Testis (tissue), 3 donors: ENCODE data around the gene SCPEP1. TPM values are rescaled to one million over a fixed set of nuclear protein-coding genes. Genes with fewer than 3 reads are reported as not detected.

ENCODE experiments used
- DNase-seq: peaks from one replicate; pipeline ENCODE4 v3.0.0-alpha.2; 2019
- H3K27ac ChIP-seq, 2 donors: fragments of 200-600 bp; sonication (generic); one replicate each; pipeline ENCODE4 v1.5.1; 2019
- H3K27me3 ChIP-seq: fragments of 200-600 bp; sonication (generic); one replicate; pipeline ENCODE4 v1.5.1; 2019
- H3K36me3 ChIP-seq: fragments of 200-600 bp; sonication (generic); one replicate; pipeline ENCODE4 v1.5.1; 2017; ENCODE audit warnings: low read depth; ENCODE audit errors: missing control alignments
- H3K4me1 ChIP-seq: fragments of 200-600 bp; sonication (generic); one replicate; pipeline ENCODE4 v1.5.1; 2019
- H3K4me3 ChIP-seq, 2 donors: fragments of 200-600 bp; sonication (generic); one replicate each; pipeline ENCODE4 v1.5.1; 2017 to 2019
- H3K9me3 ChIP-seq: fragments of 200-600 bp; sonication (generic); one replicate; pipeline ENCODE4 v1.5.1; 2017
- POLR2A ChIP-seq: fragments of 450-650 bp; IDR thresholded peaks from one replicate; pipeline ENCODE4 v1.6.1; 2017; ENCODE audit warnings: antibody characterized with exemption, mild to moderate bottlenecking, moderate library complexity
- WGBS, 2 donors: methylation state at CpG; one replicate each; pipeline ENCODE4 v1.1.5; 2018; 5-methylcytosine and 5-hydroxymethylcytosine counted together
- intact Hi-C: fragments of 100-400 bp; cut with DNase I; formaldehyde crosslinking; loops from one replicate; pipeline ENCODE4 v1.15.1; 2023; ENCODE audit warnings: low total_unique reads
- polyA plus RNA-seq: library from polyadenylated mRNA; stranded (reverse); fragments of 350-450 nt; fragmentation: Illumina TruSeq; extraction: RNeasy Lipid Tissue Mini Kit (QIAGEN cat#74804); gene quantifications from one replicate; pipeline ENCODE4 v1.2.3, GENCODE V29; 2014; ENCODE audit warnings: low read depth, low replicate concordance; ENCODE audit not compliant: insufficient read depth
- total RNA-seq, 2 donors: library from RNA; depleted of rRNA; stranded (reverse); fragments of >200 nt; gene quantifications; one replicate each; pipeline ENCODE4 v1.2.3, GENCODE V29; 2016
- TF ChIP-seq, protein P1 (sequence below), 3 experiments: fragments of 450-650 bp in 2 of 3; fragments of 200-600 bp in 1 of 3; sonication (generic) in 1 of 3; IDR thresholded peaks; one replicate each; pipeline ENCODE4 v1.5.1; 2016 to 2019; ENCODE audit warnings: antibody characterized with exemption in 3 of 3, mild to moderate bottlenecking in 2 of 3, moderate library complexity in 1 of 3

The SCPEP1 gene
- total and polyA plus RNA-seq, 3 donors from 2014 or later: 30.7 to 55.7 (median 35.2) TPM

DNA sequence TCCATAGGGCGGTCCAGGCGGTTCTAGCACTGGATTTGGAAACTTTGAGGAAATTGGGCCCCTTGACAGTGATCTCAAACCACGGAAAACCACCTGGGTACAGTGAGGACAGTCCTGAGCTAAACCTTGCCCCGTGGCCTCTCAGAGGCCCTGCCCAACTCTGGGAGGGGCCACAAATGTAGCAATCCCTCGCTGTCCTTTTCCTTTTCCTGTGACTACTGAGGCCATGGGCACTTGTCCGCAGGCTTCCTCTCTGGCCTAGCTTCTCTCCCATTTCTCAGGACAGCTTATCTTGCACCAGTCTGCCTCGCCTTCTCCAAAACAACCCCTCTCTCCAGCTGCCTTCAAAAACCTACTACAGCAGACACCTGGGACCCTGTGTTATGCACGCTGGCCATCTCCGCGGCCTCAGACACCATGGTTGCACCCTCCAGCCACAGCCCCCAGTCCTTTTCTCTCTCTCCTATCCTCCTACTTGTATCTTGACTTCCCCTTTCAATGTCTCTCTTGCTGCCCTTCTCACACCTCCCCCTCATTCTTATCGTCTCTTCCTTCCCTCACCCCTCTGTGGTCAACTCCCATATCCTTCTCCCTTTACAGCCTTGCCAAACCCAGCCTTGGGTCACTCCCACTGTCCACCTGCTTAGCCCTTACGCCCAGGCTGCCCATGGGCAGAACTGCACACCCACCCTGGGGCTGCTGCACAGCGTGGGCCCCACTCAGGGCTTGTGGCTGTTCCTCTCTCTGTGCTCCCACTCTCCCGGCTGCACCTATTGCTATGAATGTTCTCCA lies 7.6 kb downstream of the SCPEP1 start:
- intact Hi-C loops: no loop called here
- no peaks in the 10 kb centered on the region for H3K36me3 ChIP-seq

DNA sequence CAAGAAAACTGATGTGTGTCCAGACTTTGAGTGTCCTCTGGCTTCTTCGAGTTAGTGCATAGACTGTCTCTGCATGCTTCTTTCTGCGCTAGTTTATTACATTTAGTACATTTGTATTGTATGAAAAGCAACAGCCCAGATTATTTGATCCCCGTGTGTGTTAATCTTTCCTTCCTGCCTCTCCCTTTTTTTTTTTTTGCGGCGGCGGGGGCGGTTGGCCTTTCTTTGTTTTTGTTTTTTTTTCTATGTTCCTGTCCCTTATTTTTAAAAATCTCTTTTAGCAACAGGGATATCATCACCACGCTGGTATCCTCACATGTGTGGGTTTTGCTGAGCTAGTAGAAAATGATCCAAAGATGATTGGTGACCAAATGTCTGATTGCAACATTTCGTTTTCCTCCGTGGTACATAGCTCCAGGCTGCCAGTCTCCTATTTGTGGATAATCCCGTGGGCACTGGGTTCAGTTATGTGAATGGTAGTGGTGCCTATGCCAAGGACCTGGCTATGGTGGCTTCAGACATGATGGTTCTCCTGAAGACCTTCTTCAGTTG lies 9.4 kb downstream of the SCPEP1 start:
- no peaks in the 10 kb centered on the region for H3K27me3 ChIP-seq
- H3K36me3 ChIP-seq: no peaks in the 10 kb centered on the region
- no peak for DNase-seq
- H3K4me1 ChIP-seq: no peaks in the 10 kb centered on the region
- no peak overlapping the region for H3K27ac ChIP-seq
- H3K4me3 ChIP-seq: no peak overlapping the region
- WGBS, 2 donors: 90 to 94% methylated on average over 11 of the region's 11 CpGs
- TF ChIP-seq, protein P1, sequence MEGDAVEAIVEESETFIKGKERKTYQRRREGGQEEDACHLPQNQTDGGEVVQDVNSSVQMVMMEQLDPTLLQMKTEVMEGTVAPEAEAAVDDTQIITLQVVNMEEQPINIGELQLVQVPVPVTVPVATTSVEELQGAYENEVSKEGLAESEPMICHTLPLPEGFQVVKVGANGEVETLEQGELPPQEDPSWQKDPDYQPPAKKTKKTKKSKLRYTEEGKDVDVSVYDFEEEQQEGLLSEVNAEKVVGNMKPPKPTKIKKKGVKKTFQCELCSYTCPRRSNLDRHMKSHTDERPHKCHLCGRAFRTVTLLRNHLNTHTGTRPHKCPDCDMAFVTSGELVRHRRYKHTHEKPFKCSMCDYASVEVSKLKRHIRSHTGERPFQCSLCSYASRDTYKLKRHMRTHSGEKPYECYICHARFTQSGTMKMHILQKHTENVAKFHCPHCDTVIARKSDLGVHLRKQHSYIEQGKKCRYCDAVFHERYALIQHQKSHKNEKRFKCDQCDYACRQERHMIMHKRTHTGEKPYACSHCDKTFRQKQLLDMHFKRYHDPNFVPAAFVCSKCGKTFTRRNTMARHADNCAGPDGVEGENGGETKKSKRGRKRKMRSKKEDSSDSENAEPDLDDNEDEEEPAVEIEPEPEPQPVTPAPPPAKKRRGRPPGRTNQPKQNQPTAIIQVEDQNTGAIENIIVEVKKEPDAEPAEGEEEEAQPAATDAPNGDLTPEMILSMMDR (IDR thresholded peaks at IDR 0.05): no peak
- TF ChIP-seq POLR2A: no peak
- intact Hi-C loops: no loop called here
- H3K9me3 ChIP-seq: no peaks in the 10 kb centered on the region

More for the DNA sequence above, 7.6 kb downstream of the SCPEP1 start:
- Histone ChIP-seq H3K27ac (no peak overlapping the region), H3K4me1 (no peaks in the 10 kb centered on the region), H3K27me3 (no peaks in the 10 kb centered on the region), H3K9me3 (no peaks in the 10 kb centered on the region), H3K4me3 (no peak overlapping the region)
- TF ChIP-seq POLR2A: no peak
- TF ChIP-seq, protein P1 (IDR thresholded peaks at IDR 0.05): no peak
- WGBS, 2 donors: 75 to 83% methylated on average over 14 of the region's 14 CpGs
- no peak for DNase-seq

DNA sequence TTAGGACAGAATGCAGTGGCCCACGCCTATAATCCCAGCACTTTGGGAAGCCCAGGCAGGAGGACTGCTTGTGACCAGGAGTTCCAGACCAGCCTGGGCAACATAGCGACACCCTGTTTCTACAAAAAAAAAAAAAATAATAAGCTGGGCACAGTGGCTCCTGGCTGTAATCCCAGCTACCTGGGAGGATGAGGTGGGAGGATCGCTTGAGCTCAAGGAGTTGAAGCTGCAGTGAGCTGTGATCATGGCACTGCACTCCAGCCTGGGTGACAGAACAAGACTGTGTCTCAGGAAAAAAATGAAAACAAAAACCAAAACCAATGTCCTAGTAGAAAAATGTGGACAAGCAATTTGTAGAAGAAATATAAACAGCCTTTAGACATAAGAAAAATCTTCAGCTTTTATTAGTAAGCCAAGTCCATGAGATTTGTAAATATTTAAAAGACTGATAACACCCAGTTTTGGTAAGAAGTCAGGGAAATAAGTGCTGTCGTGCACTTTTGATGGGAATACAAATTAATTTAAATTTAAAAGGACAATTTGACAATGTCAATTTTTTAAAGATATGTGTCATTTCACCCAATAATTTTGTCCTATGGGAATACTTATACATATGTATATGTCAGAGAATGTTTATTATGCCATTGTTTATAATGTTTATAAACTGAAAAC lies 11.1 kb downstream of the SCPEP1 start:
- no peak overlapping the region for H3K27ac ChIP-seq
- no peaks in the 10 kb centered on the region for H3K36me3 ChIP-seq
- H3K27me3 ChIP-seq: no peaks in the 10 kb centered on the region
- TF ChIP-seq, protein P1 (IDR thresholded peaks at IDR 0.05): no peak
- no peak for TF ChIP-seq POLR2A
- H3K4me1 ChIP-seq: no peaks in the 10 kb centered on the region
- no peaks in the 10 kb centered on the region for H3K9me3 ChIP-seq
- intact Hi-C loops: no loop called here
- no peak for DNase-seq
- 93 to 97% methylated on average over 4 of the region's 4 CpGs for WGBS, 2 donors
- H3K4me3 ChIP-seq: no peak overlapping the region

DNA sequence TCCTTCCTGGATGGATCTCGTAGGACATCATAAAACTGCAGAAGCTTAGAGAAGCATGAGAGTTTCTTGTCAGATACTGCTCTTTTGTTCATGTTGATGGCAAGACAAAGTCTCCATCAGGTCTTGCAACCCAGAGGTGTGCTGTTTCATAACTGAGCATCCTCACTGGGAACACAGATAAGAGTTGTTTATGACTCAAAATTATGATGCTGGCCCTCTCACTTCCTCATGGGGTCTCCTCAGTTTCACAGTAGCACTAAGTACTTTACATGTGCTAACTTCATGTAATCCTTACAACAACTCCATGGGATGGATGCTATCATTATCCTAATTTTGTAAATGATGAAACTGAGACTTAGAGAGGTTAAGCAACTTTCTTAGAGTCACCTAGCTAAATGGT lies 14.4 kb downstream of the SCPEP1 start:
- Histone ChIP-seq H3K27me3 (no peaks in the 10 kb centered on the region), H3K27ac (no peak overlapping the region), H3K9me3 (no peaks in the 10 kb centered on the region), H3K4me3 (no peak overlapping the region), H3K4me1 (no peaks in the 10 kb centered on the region), H3K36me3 (no peaks in the 10 kb centered on the region)
- no peak for TF ChIP-seq POLR2A
- TF ChIP-seq, protein P1 (IDR thresholded peaks at IDR 0.05): no peak
- intact Hi-C loops: no loop called here
- WGBS, 2 donors: 75 to 83% methylated on average over 1 of the region's 1 CpG
- DNase-seq: no peak
